Skin epidermis (tissue), 12 donors: ENCODE data around the gene AQP6.

Source experiments
- H3K27ac ChIP-seq, 21 experiments: fragments of 200-600 bp; sonication (generic) in 11 of 21; one replicate each; pipeline ENCODE4 v1.5.0; 2020; ENCODE audit warnings: mild to moderate bottlenecking in 3 of 21, inconsistent platforms in 2 of 21, moderate library complexity in 2 of 21
- H3K4me3 ChIP-seq, 7 experiments: fragments of 200-600 bp; sonication (generic) in 2 of 7; one replicate each; pipeline ENCODE4 v1.5.0; 2020; ENCODE audit warnings: inconsistent platforms in 2 of 7, mild to moderate bottlenecking in 2 of 7, moderate library complexity in 1 of 7

Gene AQP6

DNA sequence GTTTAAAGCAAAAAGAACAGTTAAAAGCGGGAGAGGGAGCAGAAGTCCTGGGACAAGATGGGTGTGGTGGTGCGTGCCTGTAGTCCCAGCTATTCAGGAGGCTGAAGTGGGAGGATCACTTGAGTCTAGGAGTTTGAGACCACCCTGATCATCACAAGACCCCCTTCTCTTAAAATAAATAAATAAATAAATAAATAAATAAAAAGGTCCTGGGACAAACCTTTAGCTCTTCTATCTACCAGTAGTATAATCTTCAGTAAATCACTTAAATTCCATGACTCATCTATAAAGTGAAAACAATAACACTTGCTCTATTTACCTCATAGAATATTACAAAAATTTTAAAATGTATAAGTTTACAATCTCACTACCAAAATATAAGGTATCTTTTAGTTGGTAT, 46.8 kb downstream of the AQP6 start:
- Histone ChIP-seq H3K27ac (no peak overlapping the region), H3K4me3 (no peak overlapping the region)

GRCh38 chr12:50021031-50021430, 48.3 kb downstream of the AQP6 start:
- Histone ChIP-seq H3K27ac (peak overlapping the region in 1 of 21 experiments; percentile 29), H3K4me3 (no peak overlapping the region)

DNA sequence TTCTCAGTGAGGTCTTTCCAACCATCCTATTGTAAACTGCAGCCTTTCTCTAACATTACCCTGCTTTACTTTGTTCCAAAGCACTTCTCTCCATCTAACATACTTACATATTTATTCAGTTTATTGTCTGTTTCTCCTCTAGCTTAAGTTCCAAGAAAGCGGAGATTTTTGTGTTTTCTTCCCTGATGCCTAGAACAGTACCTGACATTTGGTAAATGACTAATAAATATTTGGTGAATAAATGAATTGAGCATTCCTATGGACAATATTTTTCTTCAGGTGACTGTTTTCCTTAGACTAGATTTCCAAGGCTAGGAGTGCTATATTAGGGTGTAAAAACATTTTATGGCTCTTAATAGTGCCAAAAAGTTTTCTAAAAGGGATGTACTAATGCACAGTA, 50.2 kb downstream of the AQP6 start:
- no peak overlapping the region for H3K4me3 ChIP-seq

GRCh38 chr12:50024227-50024626, 51.5 kb downstream of the AQP6 start:
- no peak overlapping the region for H3K27ac ChIP-seq
- H3K4me3 ChIP-seq, result peak overlapping the region in 4 of 7 experiments; percentile 58 to 89 (median 72)

More for the DNA sequence above, 50.2 kb downstream of the AQP6 start:
- no peak overlapping the region for H3K27ac ChIP-seq

- peak overlapping the region in 20 of 21 experiments; percentile 4 to 83 (median 66) for H3K27ac ChIP-seq
- peak overlapping the region; percentile 58 to 89 (median 78) for H3K4me3 ChIP-seq
These were observed 52.0 kb downstream of the AQP6 start for GRCh38 chr12:50024805-50025186.

DNA sequence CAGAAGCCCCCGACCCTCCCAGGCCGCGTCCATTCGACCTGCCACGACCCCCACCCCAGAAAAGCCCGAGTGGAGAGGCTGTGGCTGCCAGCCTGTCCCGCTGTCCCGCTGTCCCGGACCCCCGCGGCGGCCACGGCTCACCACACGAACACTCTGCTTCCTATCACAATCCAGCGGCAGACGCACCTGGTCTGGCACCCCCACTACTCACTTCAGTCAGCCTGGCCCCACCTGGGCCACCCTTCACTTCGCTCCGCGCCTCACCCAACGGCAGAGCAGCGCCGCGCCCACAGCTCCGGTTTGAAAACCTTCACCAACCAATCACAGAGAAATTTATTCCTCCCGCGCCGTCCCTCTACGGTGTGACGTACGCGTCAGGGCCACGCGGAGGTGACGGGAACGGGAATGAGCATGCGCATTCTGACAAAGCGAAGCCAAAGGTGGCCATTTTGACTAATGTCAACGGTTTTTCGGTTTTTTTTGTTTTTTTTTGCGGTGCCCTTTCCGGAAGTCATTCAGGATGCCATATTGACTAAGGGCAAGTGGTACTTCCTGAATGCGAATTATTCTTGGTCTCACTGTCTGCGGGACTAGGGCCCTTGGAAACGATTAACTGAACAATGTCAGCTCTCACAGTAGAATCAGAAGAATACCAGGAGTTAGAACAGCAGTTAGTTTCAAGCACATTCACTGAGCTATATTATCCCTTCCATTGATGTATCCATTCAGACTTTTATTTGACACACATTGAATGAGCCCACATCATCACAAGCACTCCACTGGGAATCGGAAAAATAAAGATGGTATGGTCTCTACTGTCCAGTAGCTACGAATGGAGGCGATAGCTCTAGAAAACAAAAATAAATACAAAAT, 52.7 kb downstream of the AQP6 start, which contains the start of gene RACGAP1:
TSS of gene RACGAP1 (minus strand) at position 308 of the 873 bp plus-strand sequence. CDS start 8,779 bp downstream, outside the sequence.
- Histone ChIP-seq H3K4me3 (peak within 1 kb of the TSS; percentile 58 to 89 (median 78)), H3K27ac (peak within 1 kb of the TSS; percentile 4 to 83 (median 66))

DNA sequence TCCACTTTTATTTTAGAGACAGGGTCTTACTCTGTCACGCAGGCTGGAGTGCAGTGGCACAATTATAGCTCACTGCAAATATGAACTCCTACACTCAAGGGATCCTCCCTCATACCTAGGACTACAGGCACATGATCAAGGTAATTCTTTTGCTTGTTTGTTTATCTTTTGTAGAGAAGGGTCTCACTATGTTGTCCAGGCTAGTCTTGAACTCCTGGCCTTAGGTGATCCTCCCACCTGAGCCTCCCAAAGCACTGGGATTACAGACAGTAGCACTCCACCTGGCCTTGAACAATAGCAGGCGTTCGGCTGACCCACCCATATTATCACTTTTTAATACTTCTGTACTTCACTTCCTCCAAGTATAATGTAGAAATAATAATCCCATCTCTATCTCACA, 53.9 kb downstream of the AQP6 start:
- Histone ChIP-seq H3K4me3 (no peak overlapping the region), H3K27ac (no peak overlapping the region)
